SH-SY5Y (cell line): ENCODE measurements around the gene TSC22D1.

Experiments
- GATA2 ChIP-seq: IDR thresholded peaks from 2 replicates; pipeline ENCODE4 v1.6.1; 2011; ENCODE audit warnings: mild to moderate bottlenecking, low read depth, low read length
- GATA3 ChIP-seq: IDR thresholded peaks from 2 replicates; pipeline ENCODE4 v1.6.1; 2011; ENCODE audit warnings: low read depth, mild to moderate bottlenecking, low read length, moderate library complexity

DNA sequence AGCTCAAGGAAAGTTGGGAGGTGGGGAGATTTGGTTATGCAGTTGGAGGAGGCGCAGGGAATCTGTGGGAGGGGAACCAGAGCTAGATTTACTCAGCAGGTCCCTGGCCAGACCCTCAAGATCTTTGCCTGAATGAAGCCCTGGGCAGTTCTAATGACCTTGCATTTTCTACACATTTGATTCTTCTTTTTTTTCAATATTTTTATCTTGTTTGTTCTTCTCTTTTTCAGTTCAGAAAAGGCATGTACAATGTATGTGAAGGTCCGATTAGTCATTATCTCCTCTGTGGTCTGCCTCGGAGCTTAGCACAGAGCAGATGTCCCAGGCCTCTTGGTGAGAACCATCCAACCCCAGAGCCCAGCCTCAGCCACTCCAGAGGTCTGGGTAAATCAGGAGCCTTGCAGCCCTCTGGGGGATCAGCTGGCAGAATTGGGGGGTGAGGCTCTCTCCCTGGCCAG, 178.3 kb downstream of the TSC22D1 start:
- TF ChIP-seq GATA2 (no peak), GATA3 (no peak)
